HG03095 (cell line): Measurements from ENCODE around the gene HOMER2.
"Not testable (repeated sequence)": the region's sequence is repeated elsewhere in the genome, so short reads cannot be mapped to it uniquely, and the experiment has no call there.

Source experiments
- ATAC-seq: cut with Tn5 transposase; IDR thresholded peaks from one replicate; pipeline ENCODE4 v1.9.1; 2021; ENCODE audit warnings: moderate library complexity; ENCODE audit not compliant: unreplicated experiment

The HOMER2 gene

GRCh38 chr15:82952158-82953081, at the start of gene HOMER2:
TSS of gene HOMER2 (minus strand) at chr15:82952720. CDS start at chr15:82952535, 185 bp downstream.
- no peak for ATAC-seq

GRCh38 chr15:83000672-83001031, 48.1 kb upstream of the HOMER2 start:
- not testable (repeated sequence) for ATAC-seq

GRCh38 chr15:82999905-83000671, 47.6 kb upstream of the HOMER2 start:
- no peak for ATAC-seq

- ATAC-seq: no peak
These were observed 46.9 kb upstream of the HOMER2 start for GRCh38 chr15:82999426-82999825.

GRCh38 chr15:82995938-82996337, 43.4 kb upstream of the HOMER2 start:
- no peak for ATAC-seq

GRCh38 chr15:82995076-82995475, 42.6 kb upstream of the HOMER2 start:
- no peak for ATAC-seq

- ATAC-seq: no peak
These were observed 40.6 kb upstream of the HOMER2 start for GRCh38 chr15:82993144-82993543.

- no peak for ATAC-seq
These were observed 40.0 kb upstream of the HOMER2 start for GRCh38 chr15:82992436-82992998.

- peak; percentile 22 for ATAC-seq
These were observed 33.9 kb upstream of the HOMER2 start for GRCh38 chr15:82986442-82986780.

- ATAC-seq: peak; percentile 94
These were observed 33.3 kb upstream of the HOMER2 start, which contains the start of gene RAMAC for GRCh38 chr15:82985688-82986441. TSS of gene RAMAC (plus strand) at chr15:82986210. CDS start at chr15:82989019, 2,809 bp downstream.

GRCh38 chr15:82980981-82981380, 28.5 kb upstream of the HOMER2 start:
- no peak for ATAC-seq

GRCh38 chr15:82979726-82980125, 27.2 kb upstream of the HOMER2 start:
- no peak for ATAC-seq

- ATAC-seq: no peak
These were observed 25.9 kb upstream of the HOMER2 start for GRCh38 chr15:82978438-82978837.

- no peak for ATAC-seq
These were observed 24.6 kb upstream of the HOMER2 start for GRCh38 chr15:82977076-82977475.

GRCh38 chr15:82972990-82973389, 20.5 kb upstream of the HOMER2 start:
- ATAC-seq: no peak

- no peak for ATAC-seq
These were observed 18.9 kb upstream of the HOMER2 start for GRCh38 chr15:82971218-82971984.

- no peak for ATAC-seq
These were observed 18.2 kb upstream of the HOMER2 start for GRCh38 chr15:82970696-82971095.

- no peak for ATAC-seq
These were observed 17.7 kb upstream of the HOMER2 start for GRCh38 chr15:82970078-82970686.

GRCh38 chr15:82969353-82969752, 16.8 kb upstream of the HOMER2 start:
- no peak for ATAC-seq

GRCh38 chr15:82968066-82968465, 15.5 kb upstream of the HOMER2 start:
- no peak for ATAC-seq
